Suprapubic skin (tissue), 4 donors: ENCODE measurements around the gene TENM3.

ENCODE experiments used
- CTCF ChIP-seq, 2 donors: fragments of 200-600 bp in 1 of 2; fragments of 450-650 bp in 1 of 2; sonication (generic) in 1 of 2; IDR thresholded peaks; one replicate each; pipeline ENCODE4 v1.5.1; 2016 to 2019; ENCODE audit warnings: antibody characterized with exemption in 2 of 2, mild to moderate bottlenecking in 1 of 2, moderate library complexity in 1 of 2
- EP300 ChIP-seq: sonication (generic); formaldehyde crosslinking; IDR thresholded peaks from one replicate; pipeline ENCODE4 v1.6.1; 2017; ENCODE audit warnings: antibody characterized with exemption
- POLR2A ChIP-seq, 2 donors: fragments of 450-650 bp; IDR thresholded peaks; one replicate each; pipeline ENCODE4 v1.6.1; 2017; ENCODE audit warnings: antibody characterized with exemption in 2 of 2, mild to moderate bottlenecking in 2 of 2, moderate library complexity in 2 of 2
- POLR2AphosphoS5 ChIP-seq, 3 donors: sonication (generic); formaldehyde crosslinking; IDR thresholded peaks; one replicate each; pipeline ENCODE4 v1.6.1; 2017; ENCODE audit warnings: antibody characterized with exemption in 3 of 3

DNA sequence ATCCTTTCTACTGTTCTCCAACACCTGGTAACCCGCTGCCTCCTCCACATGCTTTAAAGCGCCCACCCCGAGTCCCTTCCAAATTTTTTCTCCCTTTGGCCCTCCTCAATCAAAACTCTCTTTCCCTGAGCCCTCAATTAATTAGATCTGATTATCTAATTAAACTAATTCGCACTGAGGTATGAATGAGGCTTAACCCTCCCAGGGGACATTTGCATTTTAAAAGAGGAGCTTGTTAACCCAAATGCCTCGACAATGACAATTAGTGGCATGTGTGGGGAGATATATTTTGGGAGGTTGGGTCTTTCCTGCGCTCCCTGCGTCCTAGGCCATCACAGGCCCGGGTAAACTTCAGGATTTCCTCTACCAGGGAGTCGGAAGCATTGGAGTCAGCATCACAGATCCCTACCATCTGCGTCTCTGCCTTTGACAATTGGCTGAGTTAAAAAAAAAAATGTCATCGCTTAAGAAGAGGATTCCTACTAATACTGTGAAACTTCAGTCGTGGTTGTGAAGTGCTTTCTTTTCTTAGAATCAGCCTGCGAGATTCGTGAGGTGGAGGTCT is 50.6 kb downstream of the TENM3 start:
- TF ChIP-seq POLR2A (IDR thresholded peaks at IDR 0.05) (no peak), CTCF (IDR thresholded peaks at IDR 0.05) (no peak), POLR2AphosphoS5 (IDR thresholded peaks at IDR 0.05) (no peak), EP300 (no peak)
